ENCODE results near the gene NTM.

Gene NTM

GRCh38 chr11:132184079-132184478 lies 813.7 kb downstream of the NTM start:
- Histone ChIP-seq H3K36me3 (ENCODE audit: control insufficient read depth, insufficient read depth, low read length) (no peaks in the 10 kb centered on the region), H2AFZ (no peak overlapping the region), H3K4me3 (ENCODE audit: low read depth, low read length) (no peak overlapping the region), H3K4me2 (ENCODE audit: low read length) (no peak overlapping the region), H3K27me3 (ENCODE audit: control insufficient read depth, insufficient read depth, low read length) (no peaks in the 10 kb centered on the region), H3K79me2 (no peaks in the 10 kb centered on the region), H3K9ac (no peak overlapping the region), H3K9me3 (ENCODE audit: control insufficient read depth, low read length) (no peaks in the 10 kb centered on the region), H3K4me1 (no peaks in the 10 kb centered on the region), H3K27ac (no peak overlapping the region)
- TF ChIP-seq, protein P1, sequence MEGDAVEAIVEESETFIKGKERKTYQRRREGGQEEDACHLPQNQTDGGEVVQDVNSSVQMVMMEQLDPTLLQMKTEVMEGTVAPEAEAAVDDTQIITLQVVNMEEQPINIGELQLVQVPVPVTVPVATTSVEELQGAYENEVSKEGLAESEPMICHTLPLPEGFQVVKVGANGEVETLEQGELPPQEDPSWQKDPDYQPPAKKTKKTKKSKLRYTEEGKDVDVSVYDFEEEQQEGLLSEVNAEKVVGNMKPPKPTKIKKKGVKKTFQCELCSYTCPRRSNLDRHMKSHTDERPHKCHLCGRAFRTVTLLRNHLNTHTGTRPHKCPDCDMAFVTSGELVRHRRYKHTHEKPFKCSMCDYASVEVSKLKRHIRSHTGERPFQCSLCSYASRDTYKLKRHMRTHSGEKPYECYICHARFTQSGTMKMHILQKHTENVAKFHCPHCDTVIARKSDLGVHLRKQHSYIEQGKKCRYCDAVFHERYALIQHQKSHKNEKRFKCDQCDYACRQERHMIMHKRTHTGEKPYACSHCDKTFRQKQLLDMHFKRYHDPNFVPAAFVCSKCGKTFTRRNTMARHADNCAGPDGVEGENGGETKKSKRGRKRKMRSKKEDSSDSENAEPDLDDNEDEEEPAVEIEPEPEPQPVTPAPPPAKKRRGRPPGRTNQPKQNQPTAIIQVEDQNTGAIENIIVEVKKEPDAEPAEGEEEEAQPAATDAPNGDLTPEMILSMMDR (IDR thresholded peaks at IDR 0.05): no peak

GRCh38 chr11:132185726-132186592 lies 815.5 kb downstream of the NTM start:
- H3K9me3 ChIP-seq (ENCODE audit: control insufficient read depth, low read length): no peaks in the 10 kb centered on the region
- H3K9ac ChIP-seq: no peak overlapping the region
- TF ChIP-seq, protein P1 (IDR thresholded peaks at IDR 0.05): no peak
- no peak overlapping the region for H3K4me2 ChIP-seq (ENCODE audit: low read length)
- H3K27me3 ChIP-seq (ENCODE audit: control insufficient read depth, insufficient read depth, low read length): no peaks in the 10 kb centered on the region
- no peak overlapping the region for H3K4me3 ChIP-seq (ENCODE audit: low read depth, low read length)
- no peaks in the 10 kb centered on the region for H3K36me3 ChIP-seq (ENCODE audit: control insufficient read depth, insufficient read depth, low read length)
- no peak overlapping the region for H2AFZ ChIP-seq
- no peaks in the 10 kb centered on the region for H3K4me1 ChIP-seq
- H3K79me2 ChIP-seq: no peaks in the 10 kb centered on the region
- H3K27ac ChIP-seq: no peak overlapping the region

DNA sequence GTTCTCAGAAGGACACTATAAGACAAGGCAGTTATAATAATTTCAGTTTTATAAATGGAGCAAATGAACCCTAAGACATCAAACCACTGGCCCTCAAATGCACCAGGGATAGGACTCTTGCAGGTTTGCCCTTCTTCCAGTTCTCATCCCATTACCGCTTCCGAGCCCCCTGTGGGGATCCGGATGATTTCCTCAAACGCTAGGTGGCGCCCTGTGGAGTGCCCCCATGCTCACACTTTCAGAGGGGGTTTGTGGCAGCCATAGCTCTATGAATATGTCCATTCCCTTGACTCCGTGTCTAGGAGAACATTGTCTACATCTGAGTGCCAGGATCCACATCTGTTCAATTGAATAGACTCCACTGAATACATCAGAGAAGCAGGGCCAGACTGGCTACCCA lies 816.3 kb downstream of the NTM start:
- no peak overlapping the region for H3K4me3 ChIP-seq (ENCODE audit: low read depth, low read length)
- TF ChIP-seq, protein P1 (IDR thresholded peaks at IDR 0.05): no peak
- no peak overlapping the region for H2AFZ ChIP-seq
- no peaks in the 10 kb centered on the region for H3K4me1 ChIP-seq
- no peaks in the 10 kb centered on the region for H3K27me3 ChIP-seq (ENCODE audit: control insufficient read depth, insufficient read depth, low read length)
- H3K27ac ChIP-seq: no peak overlapping the region
- no peaks in the 10 kb centered on the region for H3K79me2 ChIP-seq
- no peak overlapping the region for H3K4me2 ChIP-seq (ENCODE audit: low read length)
- H3K9me3 ChIP-seq (ENCODE audit: control insufficient read depth, low read length): no peaks in the 10 kb centered on the region
- no peak overlapping the region for H3K9ac ChIP-seq
- H3K36me3 ChIP-seq (ENCODE audit: control insufficient read depth, insufficient read depth, low read length): no peaks in the 10 kb centered on the region

- no peaks in the 10 kb centered on the region for H3K36me3 ChIP-seq (ENCODE audit: control insufficient read depth, insufficient read depth, low read length)
- no peak overlapping the region for H3K27ac ChIP-seq
- H3K9ac ChIP-seq: no peak overlapping the region
- no peak overlapping the region for H3K4me2 ChIP-seq (ENCODE audit: low read length)
- TF ChIP-seq, protein P1 (IDR thresholded peaks at IDR 0.05): no peak
- H3K27me3 ChIP-seq (ENCODE audit: control insufficient read depth, insufficient read depth, low read length): no peaks in the 10 kb centered on the region
- H3K4me3 ChIP-seq (ENCODE audit: low read depth, low read length): no peak overlapping the region
- H2AFZ ChIP-seq: no peak overlapping the region
- no peaks in the 10 kb centered on the region for H3K9me3 ChIP-seq (ENCODE audit: control insufficient read depth, low read length)
- H3K79me2 ChIP-seq: no peaks in the 10 kb centered on the region
- no peaks in the 10 kb centered on the region for H3K4me1 ChIP-seq
Observed at GRCh38 chr11:132187386-132187785, 817.0 kb downstream of the NTM start.

DNA sequence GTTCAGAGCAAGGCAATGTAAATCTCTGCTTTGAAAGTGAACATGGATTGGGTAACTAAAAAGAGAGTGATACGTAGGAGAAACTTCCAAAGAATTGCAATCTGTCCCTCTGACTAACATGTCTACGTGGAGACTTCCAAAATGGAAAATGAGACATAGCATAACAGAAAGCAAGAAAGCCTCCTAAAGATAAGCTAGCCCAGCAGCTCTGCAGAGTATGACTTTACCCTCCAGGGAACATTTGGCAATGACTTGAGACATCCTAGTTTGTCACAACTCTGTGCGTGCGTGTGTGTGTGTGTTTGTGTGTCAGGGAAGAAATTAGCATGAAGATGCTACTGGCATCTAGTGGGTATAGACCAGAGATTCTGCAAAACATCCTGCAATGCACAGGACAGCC lies 817.4 kb downstream of the NTM start:
- H3K4me2 ChIP-seq (ENCODE audit: low read length): no peak overlapping the region
- H3K36me3 ChIP-seq (ENCODE audit: control insufficient read depth, insufficient read depth, low read length): no peaks in the 10 kb centered on the region
- no peaks in the 10 kb centered on the region for H3K9me3 ChIP-seq (ENCODE audit: control insufficient read depth, low read length)
- no peak overlapping the region for H3K9ac ChIP-seq
- H3K4me3 ChIP-seq (ENCODE audit: low read depth, low read length): no peak overlapping the region
- no peak overlapping the region for H3K27ac ChIP-seq
- H3K79me2 ChIP-seq: no peaks in the 10 kb centered on the region
- H3K27me3 ChIP-seq (ENCODE audit: control insufficient read depth, insufficient read depth, low read length): no peaks in the 10 kb centered on the region
- no peak overlapping the region for H2AFZ ChIP-seq
- H3K4me1 ChIP-seq: no peaks in the 10 kb centered on the region
- TF ChIP-seq, protein P1 (IDR thresholded peaks at IDR 0.05): no peak

Measured in parathyroid adenoma (tissue), 2 donors.